GM12864 (cell line): ENCODE measurements around the gene SCUBE1.

ENCODE experiments used
- DNase-seq: peaks from one replicate; pipeline ENCODE4 v3.0.0-alpha.2; 2011; ENCODE audit warnings: low read depth
- H3K4me3 ChIP-seq: 2 replicates; pipeline ENCODE4 v1.5.1; 2011; ENCODE audit warnings: mild to moderate bottlenecking, low read depth, low read length, control low read depth
- TF ChIP-seq, protein P1 (sequence below): IDR thresholded peaks from 2 replicates; pipeline ENCODE4 v1.5.1; 2011; ENCODE audit warnings: low read depth, mild to moderate bottlenecking, moderate library complexity, low read length, control low read depth, inconsistent platforms; ENCODE audit errors: missing control alignments

SCUBE1 gene

DNA sequence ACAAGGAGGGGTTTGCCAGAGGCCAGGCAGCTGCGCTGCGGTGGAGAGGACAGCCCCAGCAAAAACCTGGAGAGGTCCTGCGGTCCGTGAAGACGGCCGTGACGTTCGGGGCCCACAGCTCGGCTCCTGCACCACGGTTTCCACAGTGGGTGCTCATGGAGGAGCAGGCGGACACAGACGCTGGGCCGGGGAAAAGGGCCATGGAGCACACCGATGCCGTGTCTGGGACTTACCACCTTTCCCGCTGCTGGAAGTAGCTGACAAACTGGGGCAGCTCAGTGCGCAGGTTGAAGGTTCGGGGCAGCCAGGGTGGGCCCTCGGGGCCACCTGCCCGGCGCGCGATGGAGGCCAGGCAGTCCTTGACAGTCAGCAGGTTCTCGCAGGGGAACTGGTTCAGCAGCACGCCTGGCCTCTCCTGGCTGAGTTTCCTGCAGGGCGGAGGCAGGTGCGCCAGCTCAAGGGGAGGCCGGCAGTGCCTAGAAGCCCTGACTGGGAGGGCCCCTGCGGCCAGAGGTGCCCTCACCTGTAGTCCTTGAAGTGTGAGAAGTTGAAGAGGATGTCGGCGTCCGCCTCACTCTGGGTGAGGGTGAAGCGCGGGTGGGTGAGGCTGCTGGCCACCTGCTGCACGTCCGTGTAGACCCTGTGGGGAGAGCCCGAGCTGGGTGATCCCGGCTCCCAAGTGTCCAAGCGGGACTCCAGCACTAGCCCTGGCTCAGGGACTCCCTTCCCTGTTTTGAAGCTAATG lies 169.0 kb downstream of the SCUBE1 start:
- no peak overlapping the region for H3K4me3 ChIP-seq
- TF ChIP-seq, protein P1, sequence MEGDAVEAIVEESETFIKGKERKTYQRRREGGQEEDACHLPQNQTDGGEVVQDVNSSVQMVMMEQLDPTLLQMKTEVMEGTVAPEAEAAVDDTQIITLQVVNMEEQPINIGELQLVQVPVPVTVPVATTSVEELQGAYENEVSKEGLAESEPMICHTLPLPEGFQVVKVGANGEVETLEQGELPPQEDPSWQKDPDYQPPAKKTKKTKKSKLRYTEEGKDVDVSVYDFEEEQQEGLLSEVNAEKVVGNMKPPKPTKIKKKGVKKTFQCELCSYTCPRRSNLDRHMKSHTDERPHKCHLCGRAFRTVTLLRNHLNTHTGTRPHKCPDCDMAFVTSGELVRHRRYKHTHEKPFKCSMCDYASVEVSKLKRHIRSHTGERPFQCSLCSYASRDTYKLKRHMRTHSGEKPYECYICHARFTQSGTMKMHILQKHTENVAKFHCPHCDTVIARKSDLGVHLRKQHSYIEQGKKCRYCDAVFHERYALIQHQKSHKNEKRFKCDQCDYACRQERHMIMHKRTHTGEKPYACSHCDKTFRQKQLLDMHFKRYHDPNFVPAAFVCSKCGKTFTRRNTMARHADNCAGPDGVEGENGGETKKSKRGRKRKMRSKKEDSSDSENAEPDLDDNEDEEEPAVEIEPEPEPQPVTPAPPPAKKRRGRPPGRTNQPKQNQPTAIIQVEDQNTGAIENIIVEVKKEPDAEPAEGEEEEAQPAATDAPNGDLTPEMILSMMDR: no peak
- DNase-seq: no peak

DNA sequence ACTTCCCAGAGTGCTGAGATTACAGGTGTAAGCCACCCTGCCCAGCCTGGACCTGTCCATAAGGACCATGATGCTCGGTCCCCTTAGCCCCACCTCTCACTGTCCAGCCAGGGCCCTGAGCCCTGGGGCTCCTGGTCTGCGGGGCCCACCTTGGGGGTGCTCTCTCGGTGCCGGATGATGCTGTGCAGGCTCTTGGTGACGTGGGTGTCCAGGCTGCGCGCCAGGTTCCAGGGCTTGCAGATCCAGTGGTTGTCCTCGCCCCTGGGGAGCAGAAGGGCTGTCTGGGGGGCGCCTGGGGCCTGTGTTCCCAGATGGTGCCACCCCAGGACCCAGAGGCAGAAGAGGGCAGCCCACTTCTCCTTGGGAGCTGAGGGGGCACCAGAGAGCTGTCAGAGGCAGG lies 169.6 kb downstream of the SCUBE1 start:
- TF ChIP-seq, protein P1: no peak
- no peak overlapping the region for H3K4me3 ChIP-seq
- no peak for DNase-seq

DNA sequence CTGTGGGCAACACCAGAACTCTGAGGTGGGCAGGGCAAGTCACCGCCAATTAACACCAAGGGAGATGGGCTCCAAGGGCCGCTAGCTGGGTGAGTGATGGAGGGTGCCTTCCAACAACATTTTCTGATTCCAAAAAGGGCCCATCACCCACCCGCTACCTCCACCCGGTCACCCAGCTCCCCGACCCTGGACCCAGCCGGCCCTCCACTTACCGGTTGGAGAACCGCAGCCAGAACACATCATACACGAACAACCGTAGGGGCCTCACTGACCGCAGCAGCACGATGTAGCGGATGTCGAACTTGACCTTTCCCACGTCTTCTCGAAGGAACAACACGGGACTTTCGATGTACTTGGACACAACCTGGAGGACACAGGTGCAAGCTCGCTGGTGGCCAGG lies 171.0 kb downstream of the SCUBE1 start:
- no peak overlapping the region for H3K4me3 ChIP-seq
- TF ChIP-seq, protein P1: no peak
- DNase-seq: no peak

DNA sequence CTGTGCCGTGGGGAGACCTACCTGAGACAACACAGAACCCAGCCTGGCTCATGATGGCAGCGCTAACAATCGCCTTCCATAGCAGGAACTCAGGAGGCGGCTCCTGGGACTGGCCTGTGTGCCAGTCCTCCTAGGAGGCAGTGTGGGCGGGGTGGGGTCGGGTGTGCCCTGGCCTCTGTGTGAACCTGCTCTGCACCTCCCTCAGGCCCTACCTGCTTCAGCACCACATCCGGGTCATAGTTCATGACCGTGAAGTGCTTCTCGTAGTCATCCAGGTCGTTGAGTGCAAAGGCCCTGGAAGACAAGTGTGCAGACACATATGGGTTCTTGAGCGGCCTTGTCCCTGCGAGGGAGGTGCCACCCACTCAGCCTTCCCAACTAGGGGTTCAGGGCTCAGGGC lies 171.6 kb downstream of the SCUBE1 start:
- TF ChIP-seq, protein P1: no peak
- DNase-seq: no peak
- H3K4me3 ChIP-seq: no peak overlapping the region

DNA sequence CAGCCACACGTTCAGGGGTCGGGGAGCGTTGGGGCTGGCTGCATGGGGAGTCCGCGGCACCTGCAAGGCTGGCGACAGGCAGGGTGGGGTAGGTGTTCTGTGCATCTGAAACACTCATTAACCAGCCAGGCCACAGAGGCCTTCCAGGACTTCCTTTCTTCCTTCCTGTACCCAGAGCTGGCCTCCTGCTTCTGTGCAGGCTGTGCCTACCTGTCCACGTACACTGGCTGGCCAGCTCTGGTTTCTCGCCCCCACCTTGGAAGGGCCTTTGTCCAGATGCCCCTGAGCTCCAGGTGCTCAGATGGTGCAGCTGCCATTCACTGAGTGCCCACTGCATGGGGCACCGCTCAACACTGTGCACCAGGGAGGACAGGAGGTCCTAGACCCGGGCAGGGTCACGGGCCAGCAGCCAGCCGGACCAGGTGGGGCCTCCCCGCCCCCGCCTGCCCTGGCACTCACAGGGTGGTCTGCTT lies 172.1 kb downstream of the SCUBE1 start:
- H3K4me3 ChIP-seq: no peak overlapping the region
- DNase-seq: no peak
- TF ChIP-seq, protein P1: no peak

DNA sequence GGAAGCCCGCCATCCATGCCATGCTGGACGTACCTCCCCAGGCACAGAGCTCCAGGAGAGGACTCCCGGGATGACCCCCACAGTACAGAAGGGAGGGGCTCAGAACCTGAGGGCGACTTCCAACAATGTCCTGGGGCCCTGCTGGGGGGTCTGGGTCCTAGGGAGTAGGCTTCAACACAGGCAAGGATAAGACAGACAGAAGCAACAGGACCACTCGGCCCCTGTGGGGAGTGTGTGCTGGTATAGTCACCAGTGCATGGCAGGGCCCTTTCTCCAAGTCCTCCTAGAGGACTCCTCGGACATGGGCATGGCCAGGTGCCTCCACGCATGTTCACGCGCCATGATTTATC lies 173.1 kb downstream of the SCUBE1 start:
- no peak for DNase-seq
- TF ChIP-seq, protein P1: no peak
- no peak overlapping the region for H3K4me3 ChIP-seq
